NCI-H82 treated with DMSO at 0.1 percent for 48 hours (cell line): ENCODE data around the gene CRADD.

Source experiments
- DNase-seq: peaks from one replicate; lab custom pipeline; 2025; ENCODE audit not compliant: unreplicated experiment; lab: John Stamatoyannopoulos, UW

Gene CRADD

DNA sequence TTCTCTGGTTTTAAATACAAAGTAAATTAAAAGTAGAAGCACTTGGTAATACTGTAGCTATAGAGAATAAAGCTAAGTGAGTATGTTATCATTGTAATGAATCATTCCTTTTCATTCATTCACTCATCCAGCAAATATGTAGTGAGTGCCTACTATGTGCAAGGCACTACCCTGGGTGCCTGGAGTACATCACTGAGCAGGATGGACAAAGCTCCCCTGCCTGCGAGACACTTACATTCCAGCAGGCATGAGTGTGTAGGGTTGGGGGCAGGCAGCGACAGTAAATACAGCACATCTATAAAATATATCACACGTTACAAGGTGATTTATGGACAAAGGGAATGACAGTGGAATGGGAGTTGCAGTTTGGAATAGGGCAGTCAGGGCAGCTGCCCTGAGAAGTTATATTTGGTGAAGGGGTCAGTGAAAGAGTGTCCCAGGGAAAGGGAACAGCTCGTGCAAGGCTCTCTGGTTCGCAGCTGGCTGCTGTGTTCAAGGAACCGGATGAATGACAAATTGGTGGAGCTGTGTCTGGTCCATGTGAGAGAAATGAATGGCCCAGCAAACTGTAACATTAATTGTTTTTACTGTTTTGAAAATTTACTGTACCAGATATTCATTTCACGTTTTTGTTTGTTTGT is 159.6 kb downstream of the CRADD start:
- DNase-seq, result no peak

DNA sequence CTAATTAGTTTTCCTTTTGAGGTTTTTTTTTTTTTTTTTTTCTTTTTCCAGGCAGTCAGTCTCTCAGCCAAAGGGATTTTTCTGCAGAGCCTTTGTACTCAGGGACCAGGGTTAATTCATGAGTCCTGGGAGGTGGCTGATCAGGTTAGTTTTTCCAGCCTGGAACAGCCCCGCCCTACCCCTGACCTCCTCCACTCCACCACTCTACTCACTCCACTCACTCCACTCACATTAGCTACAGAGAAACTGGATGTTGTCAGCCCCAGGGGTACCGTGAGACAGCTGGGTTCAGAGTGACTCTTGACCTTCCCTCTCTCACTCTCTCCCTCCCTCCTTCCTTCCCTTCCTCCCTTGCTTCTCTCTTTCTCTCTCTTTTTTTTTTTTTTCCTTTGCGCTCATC is 161.0 kb downstream of the CRADD start:
- no peak for DNase-seq

DNA sequence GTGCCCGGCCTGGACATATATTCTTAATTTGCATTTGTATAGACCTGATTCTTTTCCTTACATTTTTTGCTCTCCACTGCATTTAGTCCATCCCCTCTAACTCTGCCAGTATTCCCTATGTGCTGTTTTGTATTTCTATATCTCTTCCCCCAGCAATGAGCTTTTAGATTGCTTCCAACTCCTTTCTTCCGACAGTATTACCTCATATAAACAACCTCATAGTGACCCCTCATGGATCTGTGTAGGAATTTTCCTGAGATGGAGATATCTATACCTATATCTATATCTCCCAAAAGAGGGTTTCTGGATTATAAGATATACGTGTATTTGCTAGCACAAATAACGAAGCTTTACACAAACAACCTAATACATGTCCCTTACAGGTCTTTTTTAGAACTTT is 161.9 kb downstream of the CRADD start:
- no peak for DNase-seq

DNA sequence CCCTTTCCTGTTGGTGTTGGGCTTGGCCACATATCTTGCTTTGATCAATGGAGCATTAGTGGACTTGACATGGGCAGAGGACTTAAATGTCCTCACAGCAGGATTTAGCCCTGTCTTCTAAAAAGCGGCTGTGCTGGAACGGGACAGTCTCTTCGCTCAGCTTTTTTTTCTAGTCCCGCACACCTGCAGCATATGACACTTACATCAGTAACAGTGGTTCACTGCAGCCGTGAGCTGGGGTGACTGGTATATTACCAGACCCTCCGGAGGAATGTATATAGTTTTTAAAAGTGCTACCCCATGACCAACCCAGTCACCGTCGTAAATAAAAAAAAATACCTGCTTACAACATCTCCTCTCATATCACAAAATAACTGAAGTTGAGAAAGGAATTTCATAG is 164.5 kb downstream of the CRADD start:
- DNase-seq, result no peak

DNA sequence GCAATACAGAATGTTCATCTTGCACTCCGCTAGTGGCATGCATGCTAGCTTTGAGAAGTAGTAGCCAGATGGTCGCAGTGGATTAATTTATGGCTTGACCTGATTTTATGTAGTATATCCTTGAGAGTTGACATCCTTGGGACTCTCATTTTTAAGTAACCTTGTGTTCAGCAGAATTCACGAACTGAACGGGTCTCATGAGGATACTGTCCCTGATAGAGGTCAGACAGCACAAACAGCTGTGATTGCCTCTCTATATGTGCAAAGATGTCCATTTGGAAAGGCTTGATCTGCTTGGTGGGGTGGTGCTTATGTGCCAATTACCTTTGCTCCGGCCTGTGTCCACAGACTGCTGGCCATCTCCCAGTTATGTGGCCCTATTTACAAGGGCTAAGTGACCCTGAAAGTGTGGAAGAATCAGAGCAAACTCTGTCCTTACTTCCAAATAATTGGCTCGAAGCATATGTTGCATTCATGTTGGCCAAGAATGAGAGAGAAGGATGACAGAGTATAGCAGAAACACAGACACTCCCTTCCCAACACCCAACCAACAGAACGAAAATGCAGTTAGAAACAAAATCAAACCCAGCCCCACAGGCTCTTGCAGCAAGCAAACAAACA is 167.1 kb downstream of the CRADD start:
- no peak for DNase-seq

DNA sequence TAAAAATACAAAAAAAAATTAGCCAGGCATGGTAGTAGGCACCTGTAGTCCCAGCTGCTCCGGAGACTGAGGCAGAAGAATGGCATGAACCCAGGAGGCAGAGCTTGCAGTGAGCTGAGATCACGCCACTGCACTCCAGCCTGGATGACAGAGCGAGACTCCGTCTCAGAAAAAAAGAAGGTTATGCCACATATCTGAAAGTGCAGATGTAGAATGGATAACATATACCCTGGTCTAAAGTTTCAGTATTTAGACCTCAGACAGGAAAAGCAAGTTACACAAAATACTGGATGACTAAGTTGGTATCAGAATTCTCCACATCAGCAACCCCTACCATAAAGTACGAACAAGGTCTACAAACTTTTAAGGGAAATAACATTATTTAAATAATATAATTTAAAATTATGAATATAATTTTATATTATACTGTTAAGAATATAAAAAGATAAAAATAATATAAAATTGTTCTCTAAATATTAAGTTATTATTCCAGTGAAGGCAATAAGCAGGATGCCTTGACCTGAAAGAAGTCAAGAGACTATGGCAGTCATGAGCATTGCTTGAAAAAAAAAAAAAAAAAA is 169.9 kb downstream of the CRADD start:
- no peak for DNase-seq

DNA sequence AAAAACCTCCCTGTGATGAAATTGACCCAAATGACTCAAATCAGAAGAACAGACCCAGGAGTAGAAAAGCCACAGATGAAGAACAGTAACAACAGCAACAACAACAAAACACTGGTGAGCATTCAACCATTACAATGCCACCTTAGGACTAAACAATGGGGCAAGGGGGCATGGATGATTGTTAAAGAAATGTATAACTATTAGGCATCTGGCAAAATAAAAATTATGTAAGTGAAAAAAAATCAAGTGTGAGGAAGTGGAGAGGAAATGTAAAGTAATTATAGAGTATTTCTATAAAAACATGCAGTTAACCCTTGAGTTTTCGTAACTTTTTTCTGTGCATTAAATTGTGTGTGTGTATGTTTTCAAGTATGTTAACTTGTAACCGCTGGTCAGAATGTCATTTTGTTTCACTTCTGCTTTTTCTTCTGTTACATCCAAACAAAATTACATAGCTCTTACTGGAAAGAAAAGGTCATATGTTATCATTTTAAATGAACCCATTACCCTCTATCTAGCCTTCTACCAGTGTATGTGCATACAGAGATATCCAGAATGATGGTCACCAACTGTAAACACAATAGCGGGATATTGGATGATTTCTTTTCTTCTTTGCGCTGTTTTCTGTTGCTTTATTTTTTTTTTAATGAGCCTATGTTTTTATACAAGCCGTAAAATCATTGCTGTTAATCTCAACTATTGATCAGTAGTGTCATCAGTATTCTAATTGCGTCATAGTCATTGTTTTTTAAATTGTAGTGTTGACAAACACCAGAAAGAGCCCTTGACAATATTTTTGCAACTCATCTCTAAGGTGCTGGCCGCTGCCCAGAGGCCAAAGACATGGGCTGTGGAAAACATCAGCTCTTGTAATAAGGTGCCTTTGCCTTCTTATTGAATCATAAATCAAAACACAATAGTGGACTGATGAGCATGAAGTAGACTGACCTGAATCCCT is 170.6 kb downstream of the CRADD start:
- no peak for DNase-seq

DNA sequence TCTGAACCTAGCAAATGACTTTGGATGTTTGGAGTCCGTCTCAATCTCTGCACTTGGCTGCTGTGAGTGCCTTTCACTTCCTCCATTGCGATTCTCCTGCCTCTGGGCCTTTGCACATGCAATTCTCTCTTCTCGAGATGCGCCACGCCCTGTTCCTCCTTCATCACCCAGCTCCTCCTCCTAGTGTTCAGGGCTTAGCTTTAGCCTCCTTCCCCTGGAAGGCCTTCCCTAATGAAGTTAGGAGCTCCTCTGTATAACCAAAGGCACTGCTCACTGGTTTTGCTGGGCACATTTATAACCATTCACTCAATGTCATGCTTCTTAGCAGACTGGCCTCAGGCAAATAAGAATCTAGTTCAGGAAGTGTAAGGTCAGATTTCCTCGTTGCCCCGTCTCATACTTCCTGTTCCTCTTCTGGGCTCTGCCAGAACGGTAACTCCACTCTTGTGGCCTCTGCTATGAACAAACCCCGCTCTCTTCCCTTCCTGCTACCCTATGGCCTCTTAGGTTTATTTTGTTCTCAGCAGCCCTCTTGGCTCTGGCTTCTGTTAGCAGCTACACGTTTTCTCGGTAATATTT is 171.4 kb downstream of the CRADD start:
- DNase-seq, result no peak

DNA sequence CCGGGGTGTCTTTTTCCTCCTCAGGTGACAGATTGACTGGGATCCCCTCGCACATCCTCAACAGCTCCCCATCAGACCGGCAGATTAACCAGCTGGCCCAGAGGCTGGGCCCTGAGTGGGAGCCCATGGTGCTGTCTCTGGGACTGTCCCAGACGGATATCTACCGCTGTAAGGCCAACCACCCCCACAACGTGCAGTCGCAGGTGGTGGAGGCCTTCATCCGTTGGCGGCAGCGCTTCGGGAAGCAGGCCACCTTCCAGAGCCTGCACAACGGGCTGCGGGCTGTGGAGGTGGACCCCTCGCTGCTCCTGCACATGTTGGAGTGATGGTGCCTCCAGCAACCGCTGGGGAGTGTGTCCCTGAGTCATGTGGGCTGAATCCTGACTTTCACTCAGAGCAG is 172.8 kb downstream of the CRADD start:
- no peak for DNase-seq

DNA sequence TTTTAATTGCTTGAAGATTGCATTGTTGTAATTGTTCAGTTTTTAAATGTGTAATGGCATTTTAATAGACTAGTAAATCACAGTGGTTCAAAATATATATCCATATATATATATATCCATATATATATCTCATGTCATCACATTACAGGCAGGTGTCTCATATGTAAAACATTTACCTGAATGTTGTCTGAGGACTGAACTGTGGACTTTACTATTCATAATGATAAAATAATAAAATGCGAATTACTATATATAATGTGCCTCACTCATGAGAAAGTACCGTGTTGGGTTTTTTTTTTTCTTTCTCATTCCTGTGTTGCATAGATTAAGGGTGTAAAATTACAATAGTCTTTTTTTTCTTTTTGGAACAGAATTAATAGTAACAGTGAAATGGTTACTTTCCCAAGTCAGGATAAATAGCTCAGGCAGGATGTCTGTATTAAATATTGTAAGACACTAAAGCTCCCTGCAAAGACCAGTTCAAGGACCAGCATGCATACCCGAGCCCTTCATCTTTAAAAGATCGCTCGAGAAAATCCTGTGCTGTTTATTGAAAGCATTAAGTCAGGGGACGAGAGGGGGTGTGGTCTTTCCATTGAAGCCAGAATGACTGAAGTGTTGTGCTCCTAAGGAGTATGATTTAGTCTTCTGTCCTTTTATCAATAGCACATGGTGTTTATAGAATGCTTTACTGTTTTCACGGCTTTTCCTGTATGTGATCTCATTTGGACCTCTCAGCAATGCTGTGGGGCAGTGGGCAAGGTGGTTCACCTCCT is 173.5 kb downstream of the CRADD start:
- no peak for DNase-seq

DNA sequence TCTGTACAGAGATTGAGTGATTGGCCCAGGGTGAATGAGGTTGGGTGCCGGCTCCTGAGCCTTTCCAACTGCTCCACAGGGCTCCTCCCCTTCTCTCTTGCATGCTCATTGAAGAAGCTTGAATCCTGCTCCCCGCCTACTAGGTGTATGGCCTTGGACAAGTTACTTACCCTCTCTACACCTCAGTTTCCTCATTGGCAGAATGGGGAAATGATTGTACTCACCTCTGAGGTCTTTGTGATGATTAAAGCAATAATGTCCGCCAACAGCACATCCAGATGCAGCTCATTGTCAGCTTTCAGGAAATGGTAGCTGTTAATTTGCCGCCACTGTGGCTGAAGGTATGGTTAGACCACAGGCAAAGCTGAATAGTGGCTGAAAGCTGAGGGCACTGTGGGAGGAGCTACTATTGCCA is 174.1 kb downstream of the CRADD start:
- no peak for DNase-seq

DNA sequence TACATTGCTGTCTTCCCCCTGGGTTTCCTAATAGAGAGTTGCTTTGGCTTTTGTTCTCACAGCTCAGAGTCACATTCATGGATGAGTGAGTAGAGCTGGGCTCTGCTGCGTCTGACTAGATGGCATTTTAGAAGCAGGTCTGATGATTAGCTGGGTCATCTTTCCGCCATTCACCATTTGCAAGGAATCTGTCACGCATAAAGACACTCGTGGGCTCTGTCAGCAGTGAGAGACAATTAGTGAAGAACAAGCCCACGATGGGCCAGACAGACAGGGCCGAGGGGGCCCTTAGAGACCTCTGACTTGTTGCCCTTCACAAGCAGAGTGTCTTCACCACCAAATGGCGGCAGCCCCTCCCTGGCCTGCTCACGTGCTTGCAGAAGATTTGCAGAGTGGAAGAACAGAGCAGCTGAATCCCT is 175.0 kb downstream of the CRADD start:
- DNase-seq, result no peak

DNA sequence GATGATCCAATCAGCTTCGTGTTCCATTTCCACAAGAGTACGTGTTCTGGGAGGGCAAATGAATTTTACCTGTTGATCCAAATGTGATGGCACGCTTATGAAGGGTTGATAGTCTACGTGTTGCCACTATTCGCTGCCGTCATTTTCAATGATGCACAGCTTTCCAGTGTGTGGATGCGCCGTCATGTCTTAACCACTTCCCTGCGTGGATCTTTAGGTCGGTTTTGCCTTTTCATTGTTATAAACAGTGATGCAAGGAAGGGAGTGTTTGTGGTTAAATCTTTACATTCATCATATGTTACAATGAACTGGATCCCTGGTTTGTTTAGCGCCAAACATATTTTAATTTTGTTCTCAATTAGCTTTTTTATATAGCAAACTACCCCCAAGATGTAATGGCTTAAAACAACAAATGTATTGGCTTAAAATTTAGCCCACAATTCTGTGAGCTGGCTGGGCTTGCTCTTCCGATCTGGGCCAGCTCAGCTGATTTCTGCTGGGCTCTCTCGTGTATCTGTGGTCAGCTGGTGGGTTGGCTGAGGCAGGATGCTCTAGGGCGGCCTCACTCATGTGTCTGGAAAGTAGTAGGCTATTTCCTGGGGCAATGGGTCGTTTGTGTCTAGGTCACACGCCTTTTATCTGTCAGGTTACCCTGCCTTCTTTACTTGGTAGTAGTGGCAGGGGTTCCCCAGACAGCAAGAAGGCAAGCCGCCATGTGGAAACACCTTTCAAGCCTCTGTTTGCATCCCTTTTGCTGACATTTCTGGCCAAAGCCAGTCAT is 176.7 kb downstream of the CRADD start:
- DNase-seq, result no peak

DNA sequence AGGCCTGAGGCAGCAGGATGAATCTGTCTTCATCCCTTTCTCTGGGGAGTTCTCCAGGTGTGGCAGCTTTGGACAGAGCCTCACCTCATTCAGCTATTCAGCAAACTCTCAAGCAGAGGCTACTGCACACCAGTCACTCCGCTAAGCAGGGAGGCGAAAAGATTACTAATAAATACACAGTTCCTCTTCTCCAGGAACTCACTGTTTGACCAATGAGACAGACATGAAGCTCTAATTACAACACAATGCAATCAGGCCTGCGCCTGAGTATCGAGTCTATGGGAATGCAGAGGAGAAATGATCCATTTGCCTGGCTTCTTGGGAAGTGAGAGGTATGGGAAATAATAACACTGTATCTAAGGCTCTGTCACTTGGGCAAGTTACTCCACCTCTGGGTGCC is 178.1 kb downstream of the CRADD start:
- no peak for DNase-seq

DNA sequence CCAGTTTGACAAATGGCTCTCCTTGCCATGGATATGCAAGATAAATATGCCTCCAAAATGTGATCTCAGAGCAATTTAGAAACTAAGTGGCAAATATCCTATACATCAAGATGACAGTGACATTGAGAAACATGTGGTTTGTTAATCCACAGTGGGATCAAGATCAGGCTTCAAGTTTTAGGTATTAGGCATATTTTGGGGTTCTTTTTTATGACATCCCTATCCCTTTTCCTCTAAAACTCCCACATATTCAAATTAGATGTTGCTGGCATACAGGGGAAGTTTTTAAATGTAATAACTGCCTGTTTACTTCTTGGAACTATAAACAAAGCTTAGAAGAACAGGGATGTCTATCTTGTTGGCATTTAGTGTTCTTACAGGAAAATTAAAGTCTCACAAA is 179.4 kb downstream of the CRADD start:
- no peak for DNase-seq

DNA sequence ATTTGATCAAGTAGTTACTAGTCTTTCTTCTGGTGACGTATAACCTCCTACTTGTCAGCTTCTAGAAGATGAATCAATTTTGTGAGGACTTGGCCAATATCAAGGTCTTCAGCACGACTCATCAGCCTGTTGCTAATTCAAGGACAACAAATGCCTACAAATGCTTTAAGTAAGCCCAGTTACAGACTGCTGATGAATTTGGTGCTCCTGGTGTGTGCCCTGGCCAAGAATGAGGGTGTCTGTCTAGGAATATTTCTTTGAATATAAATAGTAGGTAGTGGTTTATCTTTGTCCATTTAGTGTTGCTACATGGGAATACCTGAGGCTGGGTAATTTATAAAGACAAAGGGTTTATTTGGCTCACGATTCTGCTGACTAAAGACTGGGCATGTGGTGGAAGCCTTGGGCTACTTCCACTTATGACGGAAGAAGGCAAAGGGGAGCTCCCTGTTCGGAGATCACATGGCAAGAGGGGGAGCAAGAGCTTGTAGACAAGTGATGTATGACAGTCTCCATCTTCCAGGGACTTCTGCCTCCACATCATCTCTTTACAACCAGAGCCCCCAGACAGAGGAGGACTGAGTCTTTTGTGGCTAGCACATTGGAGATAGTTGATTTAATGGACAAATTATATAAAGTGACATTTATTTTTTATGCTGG is 180.2 kb downstream of the CRADD start:
- no peak for DNase-seq

DNA sequence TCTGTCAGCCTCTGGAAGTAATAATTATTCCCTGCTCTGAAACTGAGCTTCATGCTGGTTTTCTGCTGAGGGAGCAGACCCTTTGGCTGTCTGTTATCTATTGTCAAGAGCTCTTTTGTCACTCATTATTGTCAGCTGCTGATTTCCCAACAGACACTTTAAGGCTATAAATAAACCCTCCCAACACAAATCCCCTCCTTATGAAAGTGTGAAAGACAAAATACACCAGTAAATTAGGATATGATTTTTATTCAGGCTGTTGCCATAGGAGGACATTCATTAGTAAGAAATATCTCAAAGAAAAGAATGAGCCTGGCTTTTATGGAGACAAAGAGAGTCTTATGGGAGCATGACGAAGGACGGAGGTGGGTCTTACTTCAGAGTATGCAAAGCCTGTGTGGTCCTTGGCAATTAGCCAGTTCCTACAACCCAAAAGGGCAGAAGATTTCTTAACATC is 180.8 kb downstream of the CRADD start:
- no peak for DNase-seq

DNA sequence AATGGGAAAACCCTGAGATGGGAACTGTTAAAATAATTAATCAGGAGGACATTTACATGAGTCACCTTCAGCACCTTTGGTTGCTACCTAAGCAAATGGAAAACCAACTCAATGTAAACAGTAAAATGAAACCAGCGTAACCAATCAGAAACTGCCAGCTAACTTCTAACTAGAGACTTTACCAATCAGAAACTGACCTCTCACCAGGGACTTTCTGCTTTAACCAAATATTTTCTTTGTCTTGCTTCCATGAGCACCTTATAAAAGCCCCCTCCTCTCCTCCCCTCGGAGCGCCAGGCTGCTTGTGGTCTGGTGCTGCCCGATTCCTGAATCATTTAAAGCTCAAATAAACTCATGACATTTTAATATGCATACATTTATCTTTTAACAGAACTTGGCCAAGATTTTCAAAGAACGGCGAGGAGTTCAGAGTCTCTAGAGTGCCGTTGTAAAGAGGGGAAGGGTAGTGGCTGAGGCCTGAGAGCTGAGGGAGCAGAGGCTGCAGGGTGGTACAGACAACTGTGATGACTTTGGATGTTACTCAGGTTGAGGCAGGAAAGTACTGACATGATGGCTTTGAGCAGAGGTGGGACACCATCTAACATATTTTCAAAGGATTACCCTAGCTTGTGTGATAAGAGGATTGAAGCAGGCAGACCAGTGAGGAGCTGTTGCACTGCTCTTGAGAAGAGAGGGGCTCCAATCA is 183.6 kb downstream of the CRADD start:
- DNase-seq, result no peak

DNA sequence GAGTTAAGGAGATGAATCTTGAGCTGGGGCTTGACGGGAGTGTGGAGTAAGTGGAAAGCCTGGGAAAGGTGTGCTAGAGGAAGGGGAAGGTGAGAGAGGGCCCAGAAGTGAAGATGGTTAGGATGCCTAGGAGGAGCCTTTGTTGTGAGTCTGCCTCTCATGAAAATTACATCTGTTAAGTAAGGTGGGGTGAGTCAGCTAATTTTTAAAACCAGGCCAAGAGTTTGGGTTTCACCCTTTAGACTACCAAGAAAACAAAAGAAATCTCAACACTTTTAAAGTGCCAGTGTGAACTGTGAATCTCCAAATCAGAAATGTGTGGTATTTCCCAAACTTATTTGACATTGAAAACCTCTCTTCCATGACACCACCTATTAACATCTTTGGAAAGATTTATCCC is 185.2 kb downstream of the CRADD start:
- DNase-seq, result no peak
